Colon (tissue), 2 donors: ENCODE data around the gene NT5DC4.

Source experiments
- FAIRE-seq: peaks from 2 replicates; lab custom pipeline; 2012; peaks lifted over from hg19 to GRCh38; lab: Jason Lieb, UNC
- donor health status: control.
- donor health status: control.

Gene NT5DC4

GRCh38 chr2:112724591-112725525, 4.0 kb downstream of the NT5DC4 start:
- no peak for FAIRE-seq

- no peak for FAIRE-seq
Observed at GRCh38 chr2:112725545-112726457, 5.0 kb downstream of the NT5DC4 start.

- no peak for FAIRE-seq
Observed at GRCh38 chr2:112726487-112727190, 5.8 kb downstream of the NT5DC4 start.

- no peak for FAIRE-seq
Observed at GRCh38 chr2:112727276-112728028, 6.6 kb downstream of the NT5DC4 start.

- FAIRE-seq = no peak
Observed at GRCh38 chr2:112728029-112728362, 7.2 kb downstream of the NT5DC4 start.

GRCh38 chr2:112728378-112729175, 7.8 kb downstream of the NT5DC4 start:
- no peak for FAIRE-seq

- no peak for FAIRE-seq
Observed at GRCh38 chr2:112730216-112730615, 9.4 kb downstream of the NT5DC4 start.

GRCh38 chr2:112730791-112731190, 10.0 kb downstream of the NT5DC4 start:
- FAIRE-seq = no peak

- no peak for FAIRE-seq
Observed at GRCh38 chr2:112731479-112731878, 10.7 kb downstream of the NT5DC4 start.

- no peak for FAIRE-seq
Observed at GRCh38 chr2:112733456-112733855, 12.6 kb downstream of the NT5DC4 start.

- no peak for FAIRE-seq
Observed at GRCh38 chr2:112733871-112734270, 13.1 kb downstream of the NT5DC4 start.

GRCh38 chr2:112737542-112738232, 16.9 kb downstream of the NT5DC4 start:
- FAIRE-seq = no peak

- no peak for FAIRE-seq
Observed at GRCh38 chr2:112740527-112740926, 19.7 kb downstream of the NT5DC4 start.

GRCh38 chr2:112749755-112750559, 29.1 kb downstream of the NT5DC4 start:
- FAIRE-seq = no peak

GRCh38 chr2:112750560-112750843, 29.7 kb downstream of the NT5DC4 start:
- no peak for FAIRE-seq

GRCh38 chr2:112751451-112752197, 30.8 kb downstream of the NT5DC4 start:
- FAIRE-seq = no peak

- no peak for FAIRE-seq
Observed at GRCh38 chr2:112752667-112753066, 31.8 kb downstream of the NT5DC4 start.

- no peak for FAIRE-seq
Observed at GRCh38 chr2:112754564-112754963, 33.7 kb downstream of the NT5DC4 start.

- FAIRE-seq = no peak
Observed at GRCh38 chr2:112755444-112755843, 34.6 kb downstream of the NT5DC4 start.
